Fibroblast of villous mesenchyme (primary cell): ENCODE measurements around the gene DUSP7. TPM values are rescaled to one million over a fixed set of nuclear protein-coding genes. Genes with fewer than 3 reads are reported as not detected.
A peak's percentile ranks its signal among the peaks of the same experiment; 100 is the strongest.

Experiments used
- DNase-seq: peaks from one replicate; pipeline ENCODE4 v3.0.0-alpha.2; 2010; ENCODE audit warnings: low read depth
- H3K4me3 ChIP-seq: 2 replicates; pipeline ENCODE4 v1.5.1; 2011; ENCODE audit warnings: low read depth, mild to moderate bottlenecking, low read length
- total RNA-seq: library from RNA; depleted of rRNA; stranded (reverse); fragments of >200 nt; gene quantifications from 2 replicates; pipeline ENCODE4 v1.2.3, GENCODE V29; 2012
- TF ChIP-seq, protein P1 (sequence below): IDR thresholded peaks from 2 replicates; pipeline ENCODE4 v1.5.1; 2012; ENCODE audit warnings: low read depth, mild to moderate bottlenecking, low read length; ENCODE audit not compliant: insufficient read depth

DUSP7 gene
- total RNA-seq, 1 donor = 21.2 TPM

- no peak for DNase-seq
- TF ChIP-seq, protein P1, sequence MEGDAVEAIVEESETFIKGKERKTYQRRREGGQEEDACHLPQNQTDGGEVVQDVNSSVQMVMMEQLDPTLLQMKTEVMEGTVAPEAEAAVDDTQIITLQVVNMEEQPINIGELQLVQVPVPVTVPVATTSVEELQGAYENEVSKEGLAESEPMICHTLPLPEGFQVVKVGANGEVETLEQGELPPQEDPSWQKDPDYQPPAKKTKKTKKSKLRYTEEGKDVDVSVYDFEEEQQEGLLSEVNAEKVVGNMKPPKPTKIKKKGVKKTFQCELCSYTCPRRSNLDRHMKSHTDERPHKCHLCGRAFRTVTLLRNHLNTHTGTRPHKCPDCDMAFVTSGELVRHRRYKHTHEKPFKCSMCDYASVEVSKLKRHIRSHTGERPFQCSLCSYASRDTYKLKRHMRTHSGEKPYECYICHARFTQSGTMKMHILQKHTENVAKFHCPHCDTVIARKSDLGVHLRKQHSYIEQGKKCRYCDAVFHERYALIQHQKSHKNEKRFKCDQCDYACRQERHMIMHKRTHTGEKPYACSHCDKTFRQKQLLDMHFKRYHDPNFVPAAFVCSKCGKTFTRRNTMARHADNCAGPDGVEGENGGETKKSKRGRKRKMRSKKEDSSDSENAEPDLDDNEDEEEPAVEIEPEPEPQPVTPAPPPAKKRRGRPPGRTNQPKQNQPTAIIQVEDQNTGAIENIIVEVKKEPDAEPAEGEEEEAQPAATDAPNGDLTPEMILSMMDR = no peak
- H3K4me3 ChIP-seq = no peak overlapping the region
Measured at GRCh38 chr3:52039846-52040245, 16.5 kb downstream of the DUSP7 start.

GRCh38 chr3:52039426-52039825 lies 16.9 kb downstream of the DUSP7 start:
- H3K4me3 ChIP-seq = no peak overlapping the region
- no peak for DNase-seq
- TF ChIP-seq, protein P1 = no peak

DNA sequence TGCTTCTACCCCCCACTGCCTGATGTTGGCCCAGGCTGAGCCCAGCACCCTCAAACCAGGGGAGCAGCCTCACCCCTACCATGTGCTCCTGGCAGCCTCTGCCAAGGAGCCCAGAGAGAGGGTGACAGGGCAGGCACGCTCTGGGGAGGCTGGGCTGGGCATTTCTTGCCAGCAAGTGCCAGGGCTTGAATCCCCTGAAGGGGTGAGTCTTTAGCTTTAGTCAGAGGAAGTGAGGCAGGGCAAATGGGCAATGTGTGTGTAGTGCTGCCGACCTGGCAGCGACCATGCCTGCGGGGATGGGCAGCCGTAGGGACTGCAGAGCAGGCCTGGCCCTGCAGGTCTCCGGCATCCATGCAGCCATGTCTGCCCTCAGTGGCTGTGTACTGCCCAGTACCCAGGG lies 18.1 kb downstream of the DUSP7 start:
- TF ChIP-seq, protein P1 = no peak
- no peak overlapping the region for H3K4me3 ChIP-seq
- DNase-seq = no peak

DNA sequence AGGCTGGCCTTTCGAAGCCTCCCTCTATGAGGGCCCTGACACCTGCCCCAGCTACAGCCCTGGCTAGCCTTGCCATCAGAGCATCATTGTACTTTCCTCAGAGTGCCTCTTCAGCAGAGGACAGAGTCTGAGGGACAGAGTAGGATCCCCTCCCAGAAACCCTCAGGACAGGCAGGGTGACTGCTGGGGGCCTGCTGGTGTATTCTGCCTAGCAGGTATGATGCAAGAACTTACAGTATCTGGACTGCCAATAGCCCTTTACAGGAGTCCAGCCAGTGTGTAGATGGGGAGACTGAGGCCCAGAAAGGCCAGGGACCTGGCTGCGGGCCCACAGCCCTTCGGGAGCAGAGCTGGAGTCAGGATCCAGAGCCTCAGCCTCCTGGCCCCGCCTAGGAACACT lies 19.1 kb downstream of the DUSP7 start:
- TF ChIP-seq, protein P1 = no peak
- DNase-seq = no peak
- no peak overlapping the region for H3K4me3 ChIP-seq

GRCh38 chr3:52036829-52037228 lies 19.5 kb downstream of the DUSP7 start:
- DNase-seq = no peak
- TF ChIP-seq, protein P1 = peak; percentile 18
- H3K4me3 ChIP-seq = no peak overlapping the region

- H3K4me3 ChIP-seq = no peak overlapping the region
- DNase-seq = no peak
- TF ChIP-seq, protein P1 = no peak
Measured at GRCh38 chr3:52036222-52036694, 20.1 kb downstream of the DUSP7 start.

DNA sequence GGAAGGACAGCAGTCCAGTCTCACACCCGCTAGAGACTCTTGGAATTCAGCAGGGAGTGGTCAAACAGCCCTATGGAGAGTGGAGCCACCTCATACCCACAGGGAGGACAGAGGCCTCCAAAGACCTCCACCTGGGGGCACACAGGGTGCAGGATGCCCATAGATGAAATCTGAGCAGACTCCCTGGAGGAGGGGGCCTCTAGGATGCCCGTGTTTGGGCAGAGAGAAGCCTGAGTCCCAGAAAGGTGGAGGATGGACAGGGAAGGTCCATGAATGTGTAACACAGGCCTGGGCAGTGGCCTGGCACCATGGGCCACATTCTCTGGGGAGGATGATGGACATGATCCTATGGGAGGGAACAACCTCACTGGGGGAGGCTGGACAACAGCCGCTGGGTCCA lies 21.7 kb downstream of the DUSP7 start:
- H3K4me3 ChIP-seq = no peak overlapping the region
- DNase-seq = no peak
- TF ChIP-seq, protein P1 = no peak
